H1 (cell line): ENCODE results near the gene MEA1. TPM values are rescaled to one million over a fixed set of nuclear protein-coding genes. Genes with fewer than 3 reads are reported as not detected.

Source experiments
- ASH2L ChIP-seq: fragments of 200-600, 300-600 bp; sonication (generic); IDR thresholded peaks from one replicate; pipeline ENCODE4 v1.7.1; 2017; ENCODE audit warnings: low read length
- FOSL1 ChIP-seq: IDR thresholded peaks from 2 replicates; pipeline ENCODE4 v1.6.1; 2011; ENCODE audit warnings: mild to moderate bottlenecking, low read depth, low read length, moderate library complexity; ENCODE audit not compliant: insufficient read depth
- HDAC2 ChIP-seq, 2 experiments: fragments of 300-600 bp in 1 of 2; sonication (generic) in 1 of 2; IDR thresholded peaks; 2 replicates each; pipeline ENCODE4 v1.6.1; 2011 to 2012; ENCODE audit warnings: low read depth in 2 of 2, low read length in 2 of 2, mild to moderate bottlenecking in 2 of 2, moderate library complexity in 2 of 2, borderline replicate concordance in 1 of 2, inconsistent platforms in 1 of 2
- NRF1 ChIP-seq: IDR thresholded peaks from 2 replicates; pipeline ENCODE4 v1.6.1; 2011; ENCODE audit warnings: mild to moderate bottlenecking, low read depth, low read length, improper control_type of control experiment
- POLR2A ChIP-seq, 2 experiments: IDR thresholded peaks; 1 replicate in 1 of 2; 2 replicates in 1 of 2; pipeline ENCODE4 v1.6.1; 2011; ENCODE audit warnings: low read depth in 2 of 2, low read length in 2 of 2, mild to moderate bottlenecking in 2 of 2; ENCODE audit errors: control extremely low read depth in 1 of 2
- RNF2 ChIP-seq: fragments of 200-900, 300-1000 bp; sonication (generic); IDR thresholded peaks from 2 replicates; pipeline ENCODE4 v1.7.1; 2016; ENCODE audit warnings: borderline replicate concordance, low read depth, mild to moderate bottlenecking, antibody characterized with exemption, low read length; ENCODE audit not compliant: poor library complexity, severe bottlenecking; ENCODE audit errors: missing control alignments
- SP1 ChIP-seq: IDR thresholded peaks from 2 replicates; pipeline ENCODE4 v1.6.1; 2011; ENCODE audit warnings: low read depth, low read length
- TCF12 ChIP-seq: IDR thresholded peaks from 2 replicates; pipeline ENCODE4 v1.6.1; 2011; ENCODE audit warnings: low read depth, mild to moderate bottlenecking, low read length
- polyA plus RNA-seq, 7 experiments: library from polyadenylated mRNA; depleted of rRNA in 3 of 7; stranded (reverse) in 5 of 7; unstranded in 2 of 7; fragments of >200 nt in 5 of 7; fragments of 200-250 nt in 2 of 7; gene quantifications; 1 replicate in 5 of 7; 2 replicates in 1 of 7; 4 replicates in 1 of 7; pipeline versions ENCODE4 v1.2.1 to v1.2.3, GENCODE V29; 2011 to 2013; ENCODE audit warnings: missing spikeins in 2 of 7, mixed read lengths in 2 of 7
- total RNA-seq: library from RNA; stranded (reverse); fragmentation: NEBNext Ultra II Directional; extraction: Animal tissue kit (Norgen Biotek cat#: 25700); gene quantifications from 2 replicates; pipeline ENCODE4 v1.2.1, GENCODE V29; 2021
- TF ChIP-seq, protein P1 (sequence below): fragments of 300-600 bp; sonication (generic); IDR thresholded peaks from 2 replicates; pipeline ENCODE4 v1.7.1; 2012; ENCODE audit warnings: low read length, moderate library complexity, mild to moderate bottlenecking, inconsistent platforms; ENCODE audit not compliant: insufficient replicate concordance
- TF ChIP-seq, protein P2 (sequence below): IDR thresholded peaks from 2 replicates; pipeline ENCODE4 v1.6.1; 2011; ENCODE audit warnings: low read length, improper control_type of control experiment

MEA1 gene
- total and polyA plus RNA-seq, 2 of the 8 experiments (the other 6 are each of a cell fraction or from before 2014, with no cell fraction given): 94.2 to 96.4 TPM

DNA sequence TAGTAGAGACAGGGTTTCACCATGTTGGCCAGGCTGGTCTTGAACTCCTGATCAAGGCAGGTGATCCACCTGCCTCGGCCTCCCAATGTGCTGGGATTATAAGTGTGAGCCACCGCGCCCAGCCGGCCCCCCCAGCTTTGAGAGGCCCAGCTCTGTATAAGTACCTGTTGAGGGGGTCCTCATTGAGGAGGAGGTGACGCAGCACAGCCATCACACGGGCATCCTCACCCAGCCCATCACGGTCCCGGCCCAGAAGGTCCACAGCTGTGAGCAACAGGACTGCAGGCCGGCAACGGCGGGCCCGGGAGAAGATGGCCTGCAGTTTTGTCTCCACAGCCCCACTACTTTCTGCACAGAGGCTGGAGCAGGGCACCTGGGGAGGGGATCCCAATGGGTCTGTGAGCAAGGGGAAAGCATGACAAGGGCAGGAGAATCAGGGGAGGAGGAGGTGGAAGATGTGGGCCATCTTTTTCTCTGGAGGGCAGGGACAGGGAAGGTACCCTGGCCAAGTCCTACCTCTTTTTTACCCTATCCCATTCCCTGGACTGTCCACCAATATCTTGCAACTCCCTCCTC lies 45.5 kb downstream of the MEA1 start (continued):
- TF ChIP-seq, protein P1, sequence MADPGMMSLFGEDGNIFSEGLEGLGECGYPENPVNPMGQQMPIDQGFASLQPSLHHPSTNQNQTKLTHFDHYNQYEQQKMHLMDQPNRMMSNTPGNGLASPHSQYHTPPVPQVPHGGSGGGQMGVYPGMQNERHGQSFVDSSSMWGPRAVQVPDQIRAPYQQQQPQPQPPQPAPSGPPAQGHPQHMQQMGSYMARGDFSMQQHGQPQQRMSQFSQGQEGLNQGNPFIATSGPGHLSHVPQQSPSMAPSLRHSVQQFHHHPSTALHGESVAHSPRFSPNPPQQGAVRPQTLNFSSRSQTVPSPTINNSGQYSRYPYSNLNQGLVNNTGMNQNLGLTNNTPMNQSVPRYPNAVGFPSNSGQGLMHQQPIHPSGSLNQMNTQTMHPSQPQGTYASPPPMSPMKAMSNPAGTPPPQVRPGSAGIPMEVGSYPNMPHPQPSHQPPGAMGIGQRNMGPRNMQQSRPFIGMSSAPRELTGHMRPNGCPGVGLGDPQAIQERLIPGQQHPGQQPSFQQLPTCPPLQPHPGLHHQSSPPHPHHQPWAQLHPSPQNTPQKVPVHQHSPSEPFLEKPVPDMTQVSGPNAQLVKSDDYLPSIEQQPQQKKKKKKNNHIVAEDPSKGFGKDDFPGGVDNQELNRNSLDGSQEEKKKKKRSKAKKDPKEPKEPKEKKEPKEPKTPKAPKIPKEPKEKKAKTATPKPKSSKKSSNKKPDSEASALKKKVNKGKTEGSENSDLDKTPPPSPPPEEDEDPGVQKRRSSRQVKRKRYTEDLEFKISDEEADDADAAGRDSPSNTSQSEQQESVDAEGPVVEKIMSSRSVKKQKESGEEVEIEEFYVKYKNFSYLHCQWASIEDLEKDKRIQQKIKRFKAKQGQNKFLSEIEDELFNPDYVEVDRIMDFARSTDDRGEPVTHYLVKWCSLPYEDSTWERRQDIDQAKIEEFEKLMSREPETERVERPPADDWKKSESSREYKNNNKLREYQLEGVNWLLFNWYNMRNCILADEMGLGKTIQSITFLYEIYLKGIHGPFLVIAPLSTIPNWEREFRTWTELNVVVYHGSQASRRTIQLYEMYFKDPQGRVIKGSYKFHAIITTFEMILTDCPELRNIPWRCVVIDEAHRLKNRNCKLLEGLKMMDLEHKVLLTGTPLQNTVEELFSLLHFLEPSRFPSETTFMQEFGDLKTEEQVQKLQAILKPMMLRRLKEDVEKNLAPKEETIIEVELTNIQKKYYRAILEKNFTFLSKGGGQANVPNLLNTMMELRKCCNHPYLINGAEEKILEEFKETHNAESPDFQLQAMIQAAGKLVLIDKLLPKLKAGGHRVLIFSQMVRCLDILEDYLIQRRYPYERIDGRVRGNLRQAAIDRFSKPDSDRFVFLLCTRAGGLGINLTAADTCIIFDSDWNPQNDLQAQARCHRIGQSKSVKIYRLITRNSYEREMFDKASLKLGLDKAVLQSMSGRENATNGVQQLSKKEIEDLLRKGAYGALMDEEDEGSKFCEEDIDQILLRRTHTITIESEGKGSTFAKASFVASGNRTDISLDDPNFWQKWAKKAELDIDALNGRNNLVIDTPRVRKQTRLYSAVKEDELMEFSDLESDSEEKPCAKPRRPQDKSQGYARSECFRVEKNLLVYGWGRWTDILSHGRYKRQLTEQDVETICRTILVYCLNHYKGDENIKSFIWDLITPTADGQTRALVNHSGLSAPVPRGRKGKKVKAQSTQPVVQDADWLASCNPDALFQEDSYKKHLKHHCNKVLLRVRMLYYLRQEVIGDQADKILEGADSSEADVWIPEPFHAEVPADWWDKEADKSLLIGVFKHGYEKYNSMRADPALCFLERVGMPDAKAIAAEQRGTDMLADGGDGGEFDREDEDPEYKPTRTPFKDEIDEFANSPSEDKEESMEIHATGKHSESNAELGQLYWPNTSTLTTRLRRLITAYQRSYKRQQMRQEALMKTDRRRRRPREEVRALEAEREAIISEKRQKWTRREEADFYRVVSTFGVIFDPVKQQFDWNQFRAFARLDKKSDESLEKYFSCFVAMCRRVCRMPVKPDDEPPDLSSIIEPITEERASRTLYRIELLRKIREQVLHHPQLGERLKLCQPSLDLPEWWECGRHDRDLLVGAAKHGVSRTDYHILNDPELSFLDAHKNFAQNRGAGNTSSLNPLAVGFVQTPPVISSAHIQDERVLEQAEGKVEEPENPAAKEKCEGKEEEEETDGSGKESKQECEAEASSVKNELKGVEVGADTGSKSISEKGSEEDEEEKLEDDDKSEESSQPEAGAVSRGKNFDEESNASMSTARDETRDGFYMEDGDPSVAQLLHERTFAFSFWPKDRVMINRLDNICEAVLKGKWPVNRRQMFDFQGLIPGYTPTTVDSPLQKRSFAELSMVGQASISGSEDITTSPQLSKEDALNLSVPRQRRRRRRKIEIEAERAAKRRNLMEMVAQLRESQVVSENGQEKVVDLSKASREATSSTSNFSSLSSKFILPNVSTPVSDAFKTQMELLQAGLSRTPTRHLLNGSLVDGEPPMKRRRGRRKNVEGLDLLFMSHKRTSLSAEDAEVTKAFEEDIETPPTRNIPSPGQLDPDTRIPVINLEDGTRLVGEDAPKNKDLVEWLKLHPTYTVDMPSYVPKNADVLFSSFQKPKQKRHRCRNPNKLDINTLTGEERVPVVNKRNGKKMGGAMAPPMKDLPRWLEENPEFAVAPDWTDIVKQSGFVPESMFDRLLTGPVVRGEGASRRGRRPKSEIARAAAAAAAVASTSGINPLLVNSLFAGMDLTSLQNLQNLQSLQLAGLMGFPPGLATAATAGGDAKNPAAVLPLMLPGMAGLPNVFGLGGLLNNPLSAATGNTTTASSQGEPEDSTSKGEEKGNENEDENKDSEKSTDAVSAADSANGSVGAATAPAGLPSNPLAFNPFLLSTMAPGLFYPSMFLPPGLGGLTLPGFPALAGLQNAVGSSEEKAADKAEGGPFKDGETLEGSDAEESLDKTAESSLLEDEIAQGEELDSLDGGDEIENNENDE: no peak
- TF ChIP-seq POLR2A (IDR thresholded peaks at IDR 0.05; ENCODE audit: control extremely low read depth in 1 of 2, low read depth in 2 of 2, low read length in 2 of 2): no peak
- TF ChIP-seq RNF2: no peak
- TF ChIP-seq, protein P2, sequence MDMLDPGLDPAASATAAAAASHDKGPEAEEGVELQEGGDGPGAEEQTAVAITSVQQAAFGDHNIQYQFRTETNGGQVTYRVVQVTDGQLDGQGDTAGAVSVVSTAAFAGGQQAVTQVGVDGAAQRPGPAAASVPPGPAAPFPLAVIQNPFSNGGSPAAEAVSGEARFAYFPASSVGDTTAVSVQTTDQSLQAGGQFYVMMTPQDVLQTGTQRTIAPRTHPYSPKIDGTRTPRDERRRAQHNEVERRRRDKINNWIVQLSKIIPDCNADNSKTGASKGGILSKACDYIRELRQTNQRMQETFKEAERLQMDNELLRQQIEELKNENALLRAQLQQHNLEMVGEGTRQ: no peak
- TF ChIP-seq TCF12: no peak
- TF ChIP-seq NRF1: no peak
- no peak for TF ChIP-seq FOSL1
- no peak for TF ChIP-seq SP1
- no peak for TF ChIP-seq ASH2L
- TF ChIP-seq HDAC2 (IDR thresholded peaks at IDR 0.05; ENCODE audit: borderline replicate concordance in 1 of 2, low read depth in 2 of 2, low read length in 2 of 2): no peak
